OCI-LY7 (cell line): ENCODE results near the gene RHOT1.

ENCODE experiments used
- EZH2phosphoT487 ChIP-seq: fragments of 200-600 bp; sonication (generic); IDR thresholded peaks from 2 replicates; pipeline ENCODE4 v1.6.1; 2018; ENCODE audit warnings: low read depth, borderline replicate concordance, mild to moderate bottlenecking, mixed run types, antibody characterized with exemption, low read length, moderate library complexity, mixed read lengths
- TF ChIP-seq, protein P1 (sequence below): fragments of 200-600 bp; sonication (generic); conservative IDR thresholded peaks from 2 replicates; pipeline ENCODE4 v1.5.1; 2014; ENCODE audit warnings: mild to moderate bottlenecking, antibody characterized with exemption, low read length, moderate library complexity, mixed read lengths

DNA sequence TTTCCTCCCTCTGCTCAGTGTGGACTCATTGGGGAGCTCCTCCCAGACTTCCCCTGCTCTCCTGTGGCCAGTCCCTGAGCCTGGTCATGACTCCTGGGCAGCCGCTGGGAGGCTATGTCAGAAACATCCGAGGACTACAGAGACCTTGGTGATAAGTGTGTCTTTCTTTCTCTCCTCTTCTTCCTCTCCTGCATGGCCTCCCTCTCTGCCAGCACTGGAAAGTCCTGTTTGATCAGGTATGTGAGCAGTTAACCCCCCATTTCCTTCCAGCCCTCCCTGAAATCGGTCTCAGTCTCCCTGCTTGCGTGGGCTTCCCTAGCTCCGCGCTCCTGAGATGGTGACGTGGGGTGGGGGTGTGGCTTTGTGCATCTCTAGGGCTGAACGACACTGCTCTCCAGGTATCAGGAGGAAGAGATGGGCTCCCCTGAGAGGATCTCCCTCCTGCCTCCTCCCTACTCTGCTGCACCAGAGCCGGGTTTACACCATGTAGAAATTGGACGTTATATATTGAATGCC, 125.4 kb downstream of the RHOT1 start:
- TF ChIP-seq, protein P1, sequence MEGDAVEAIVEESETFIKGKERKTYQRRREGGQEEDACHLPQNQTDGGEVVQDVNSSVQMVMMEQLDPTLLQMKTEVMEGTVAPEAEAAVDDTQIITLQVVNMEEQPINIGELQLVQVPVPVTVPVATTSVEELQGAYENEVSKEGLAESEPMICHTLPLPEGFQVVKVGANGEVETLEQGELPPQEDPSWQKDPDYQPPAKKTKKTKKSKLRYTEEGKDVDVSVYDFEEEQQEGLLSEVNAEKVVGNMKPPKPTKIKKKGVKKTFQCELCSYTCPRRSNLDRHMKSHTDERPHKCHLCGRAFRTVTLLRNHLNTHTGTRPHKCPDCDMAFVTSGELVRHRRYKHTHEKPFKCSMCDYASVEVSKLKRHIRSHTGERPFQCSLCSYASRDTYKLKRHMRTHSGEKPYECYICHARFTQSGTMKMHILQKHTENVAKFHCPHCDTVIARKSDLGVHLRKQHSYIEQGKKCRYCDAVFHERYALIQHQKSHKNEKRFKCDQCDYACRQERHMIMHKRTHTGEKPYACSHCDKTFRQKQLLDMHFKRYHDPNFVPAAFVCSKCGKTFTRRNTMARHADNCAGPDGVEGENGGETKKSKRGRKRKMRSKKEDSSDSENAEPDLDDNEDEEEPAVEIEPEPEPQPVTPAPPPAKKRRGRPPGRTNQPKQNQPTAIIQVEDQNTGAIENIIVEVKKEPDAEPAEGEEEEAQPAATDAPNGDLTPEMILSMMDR = no peak
- TF ChIP-seq EZH2phosphoT487 = no peak
